Measurements from ENCODE around the gene ERO1A. TPM values are rescaled to one million over a fixed set of nuclear protein-coding genes. Genes with fewer than 3 reads are reported as not detected.

ERO1A gene
- total RNA-seq, 2 experiments from 2014 or later: 167 to 183 TPM

- no peaks in the 10 kb centered on the region for H3K27me3 Mint-ChIP-seq
These were observed 28.4 kb upstream of the ERO1A start for GRCh38 chr14:52723514-52724359.

GRCh38 chr14:52716155-52716554 lies 20.8 kb upstream of the ERO1A start:
- Mint-ChIP-seq H3K9me3 (ENCODE audit: low read depth) (no peaks in the 10 kb centered on the region), H3K4me3 (no peak overlapping the region), H3K4me1 (peaks cover 8% of the 10 kb centered on the region), H3K36me3 (peaks cover 51% of the 10 kb centered on the region), H3K27ac (no peak overlapping the region), H3K27me3 (no peaks in the 10 kb centered on the region)
- DNase-seq (no peak), ATAC-seq (no peak)
- CTCF ChIA-PET: interaction anchor here (1.0 kb wide), 1 partner anchor 9 kb away, joined by 3 read pairs; the partner anchor contains the start of gene PSMC6

More at GRCh38 chr14:52723514-52724359, 28.4 kb upstream of the ERO1A start:
- no peak for DNase-seq
- no peak for ATAC-seq
- H3K4me1 Mint-ChIP-seq: peaks cover 10% of the 10 kb centered on the region
- CTCF ChIA-PET: interaction anchor here (0.7 to 1.1 kb wide), 2 partner anchors 12 kb away, joined by 3 to 4 read pairs; no protein-coding TSS in a partner anchor
- H3K36me3 Mint-ChIP-seq: peaks cover 44% of the 10 kb centered on the region
- peak overlapping the region; percentile 13 for H3K27ac Mint-ChIP-seq
- H3K4me3 Mint-ChIP-seq: no peak overlapping the region
- no peaks in the 10 kb centered on the region for H3K9me3 Mint-ChIP-seq (ENCODE audit: low read depth)

GRCh38 chr14:52711666-52712065 lies 16.3 kb upstream of the ERO1A start:
- H3K27ac Mint-ChIP-seq: no peak overlapping the region
- no peaks in the 10 kb centered on the region for H3K9me3 Mint-ChIP-seq (ENCODE audit: low read depth)
- ATAC-seq (no peak), DNase-seq (no peak)
- no peaks in the 10 kb centered on the region for H3K27me3 Mint-ChIP-seq
- peaks cover 63% of the 10 kb centered on the region for H3K36me3 Mint-ChIP-seq
- no peak overlapping the region for H3K4me3 Mint-ChIP-seq
- CTCF ChIA-PET: interaction anchor here (0.8 to 2.6 kb wide), 3 partner anchors 8 to 14 kb away, joined by 3 to 7 read pairs (median 4); no protein-coding TSS in a partner anchor
- peaks cover 37% of the 10 kb centered on the region for H3K4me1 Mint-ChIP-seq

GRCh38 chr14:52706724-52707706 lies 11.7 kb upstream of the ERO1A start, which contains the start of gene PSMC6:
TSS of gene PSMC6 (plus strand) at chr14:52707200. CDS start at chr14:52707220, 20 bp downstream.
- Mint-ChIP-seq H3K27me3 (no peaks in the 10 kb centered on the region), H3K4me1 (peaks cover 46% of the 10 kb centered on the region), H3K36me3 (peaks cover 31% of the 10 kb centered on the region), H3K27ac (peak within 1 kb of the TSS; percentile 89), H3K4me3 (peak within 1 kb of the TSS; percentile 99), H3K9me3 (ENCODE audit: low read depth) (no peaks in the 10 kb centered on the region)
- peak; percentile 98 for ATAC-seq
- CTCF ChIA-PET: interaction anchor here (0.8 to 1.2 kb wide), 2 partner anchors 9 to 11 kb away, joined by 3 to 9 read pairs; partner anchors contain the start of gene ERO1A
- peak; percentile 97 for DNase-seq

GRCh38 chr14:52706286-52706685 lies 10.9 kb upstream of the ERO1A start:
- peak; percentile 48 for ATAC-seq
- Mint-ChIP-seq H3K27ac (peak overlapping the region; percentile 89), H3K27me3 (no peaks in the 10 kb centered on the region), H3K4me3 (peak overlapping the region; percentile 99), H3K4me1 (peaks cover 46% of the 10 kb centered on the region), H3K36me3 (peaks cover 28% of the 10 kb centered on the region), H3K9me3 (ENCODE audit: low read depth) (no peaks in the 10 kb centered on the region)
- CTCF ChIA-PET: interaction anchor here (0.5 to 1.2 kb wide), 2 partner anchors 10 to 56 kb away, joined by 5 to 9 read pairs; partner anchors contain the start of gene ERO1A
- DNase-seq: peak; percentile 74

- peaks cover 33% of the 10 kb centered on the region for H3K4me1 Mint-ChIP-seq
- no peaks in the 10 kb centered on the region for H3K27me3 Mint-ChIP-seq
- CTCF ChIA-PET: no interaction called here
- ATAC-seq (no peak), DNase-seq (no peak)
- no peak overlapping the region for H3K4me3 Mint-ChIP-seq
- H3K36me3 Mint-ChIP-seq: peaks cover 7% of the 10 kb centered on the region
- no peaks in the 10 kb centered on the region for H3K9me3 Mint-ChIP-seq (ENCODE audit: low read depth)
- no peak overlapping the region for H3K27ac Mint-ChIP-seq
These were observed 8.3 kb upstream of the ERO1A start for GRCh38 chr14:52703664-52704063.

- H3K36me3 Mint-ChIP-seq: peaks cover 4% of the 10 kb centered on the region
- ATAC-seq (no peak), DNase-seq (no peak)
- H3K4me3 Mint-ChIP-seq: no peak overlapping the region
- H3K9me3 Mint-ChIP-seq (ENCODE audit: low read depth): no peaks in the 10 kb centered on the region
- no peaks in the 10 kb centered on the region for H3K27me3 Mint-ChIP-seq
- peaks cover 30% of the 10 kb centered on the region for H3K4me1 Mint-ChIP-seq
- CTCF ChIA-PET: no interaction called here
- no peak overlapping the region for H3K27ac Mint-ChIP-seq
These were observed 7.9 kb upstream of the ERO1A start for GRCh38 chr14:52703225-52703624.

- Mint-ChIP-seq H3K36me3 (no peaks in the 10 kb centered on the region), H3K4me3 (no peak overlapping the region), H3K9me3 (ENCODE audit: low read depth) (no peaks in the 10 kb centered on the region), H3K27me3 (no peaks in the 10 kb centered on the region), H3K27ac (no peak overlapping the region), H3K4me1 (peaks cover 20% of the 10 kb centered on the region)
- DNase-seq: no peak
- ATAC-seq: no peak
- CTCF ChIA-PET: no interaction called here
These were observed 5.9 kb upstream of the ERO1A start for GRCh38 chr14:52701223-52701622.

GRCh38 chr14:52700701-52701172 lies 5.4 kb upstream of the ERO1A start:
- Mint-ChIP-seq H3K27me3 (no peaks in the 10 kb centered on the region), H3K36me3 (peaks cover 1% of the 10 kb centered on the region), H3K4me1 (peaks cover 20% of the 10 kb centered on the region), H3K9me3 (ENCODE audit: low read depth) (no peaks in the 10 kb centered on the region), H3K27ac (no peak overlapping the region), H3K4me3 (no peak overlapping the region)
- ATAC-seq (no peak), DNase-seq (no peak)
- CTCF ChIA-PET: no interaction called here

GRCh38 chr14:52694761-52695480 lies 437 bp downstream of the ERO1A start:
- Mint-ChIP-seq H3K4me3 (peak overlapping the region; percentile 89), H3K9me3 (ENCODE audit: low read depth) (no peaks in the 10 kb centered on the region), H3K27me3 (no peaks in the 10 kb centered on the region), H3K36me3 (peaks cover 37% of the 10 kb centered on the region), H3K4me1 (peaks cover 47% of the 10 kb centered on the region), H3K27ac (peak overlapping the region; percentile 99)
- CTCF ChIA-PET: interaction anchor here (1.0 to 3.3 kb wide), 3 partner anchors 11 to 851 kb away, joined by 3 to 9 read pairs (median 4); partner anchors contain the start of gene STYX
- peak; percentile 59 for ATAC-seq
- DNase-seq: peak; percentile 87

GRCh38 chr14:52693532-52693931 lies 1.8 kb downstream of the ERO1A start:
- H3K27ac Mint-ChIP-seq: peak overlapping the region; percentile 25
- H3K9me3 Mint-ChIP-seq (ENCODE audit: low read depth): no peaks in the 10 kb centered on the region
- peaks cover 46% of the 10 kb centered on the region for H3K36me3 Mint-ChIP-seq
- peak overlapping the region; percentile 89 for H3K4me3 Mint-ChIP-seq
- no peak for DNase-seq
- peaks cover 57% of the 10 kb centered on the region for H3K4me1 Mint-ChIP-seq
- H3K27me3 Mint-ChIP-seq: no peaks in the 10 kb centered on the region
- no peak for ATAC-seq
- CTCF ChIA-PET: no interaction called here

- Mint-ChIP-seq H3K4me3 (peak overlapping the region; percentile 89), H3K4me1 (peaks cover 60% of the 10 kb centered on the region), H3K27me3 (no peaks in the 10 kb centered on the region), H3K36me3 (peaks cover 49% of the 10 kb centered on the region), H3K27ac (peak overlapping the region; percentile 73), H3K9me3 (ENCODE audit: low read depth) (no peaks in the 10 kb centered on the region)
- ATAC-seq (no peak), DNase-seq (no peak)
- CTCF ChIA-PET: interaction anchor here (1.3 kb wide), 1 partner anchor 141 kb away, joined by 3 read pairs; the partner anchor contains the start of gene TXNDC16
These were observed 2.3 kb downstream of the ERO1A start for GRCh38 chr14:52693036-52693435.
